HG03342 (cell line): ENCODE data around the gene GABBR1.

Experiments used
- ATAC-seq: cut with Tn5 transposase; IDR thresholded peaks from one replicate; pipeline ENCODE4 v1.9.1; 2021; ENCODE audit warnings: mild to moderate bottlenecking, moderate library complexity; ENCODE audit not compliant: unreplicated experiment

Gene GABBR1

GRCh38 chr6:29625337-29625930 is 7.5 kb downstream of the GABBR1 start:
- no peak for ATAC-seq

- no peak for ATAC-seq
Observed at GRCh38 chr6:29624520-29624961, 8.4 kb downstream of the GABBR1 start.

- no peak for ATAC-seq
Observed at GRCh38 chr6:29620630-29621029, 12.4 kb downstream of the GABBR1 start.

- ATAC-seq: no peak
Observed at GRCh38 chr6:29619578-29620160, 13.3 kb downstream of the GABBR1 start.

- ATAC-seq: no peak
Observed at GRCh38 chr6:29617782-29618554, 15.0 kb downstream of the GABBR1 start.

- no peak for ATAC-seq
Observed at GRCh38 chr6:29611426-29611825, 21.6 kb downstream of the GABBR1 start.

GRCh38 chr6:29610540-29610939 is 22.4 kb downstream of the GABBR1 start:
- ATAC-seq: no peak

- ATAC-seq: no peak
Observed at GRCh38 chr6:29608131-29608530, 24.9 kb downstream of the GABBR1 start.

GRCh38 chr6:29603930-29604329 is 29.1 kb downstream of the GABBR1 start:
- ATAC-seq: no peak

- ATAC-seq: no peak
Observed at GRCh38 chr6:29603456-29603855, 29.5 kb downstream of the GABBR1 start.

- no peak for ATAC-seq
Observed at GRCh38 chr6:29602564-29603361, 30.2 kb downstream of the GABBR1 start.

- ATAC-seq: no peak
Observed at GRCh38 chr6:29598172-29598747, 34.7 kb downstream of the GABBR1 start.

- ATAC-seq: no peak
Observed at GRCh38 chr6:29597184-29597583, 35.8 kb downstream of the GABBR1 start.

- no peak for ATAC-seq
Observed at GRCh38 chr6:29596381-29596900, 36.5 kb downstream of the GABBR1 start.

GRCh38 chr6:29593199-29593855 is 39.7 kb downstream of the GABBR1 start:
- ATAC-seq: no peak

- no peak for ATAC-seq
Observed at GRCh38 chr6:29591677-29592076, 41.3 kb downstream of the GABBR1 start.

GRCh38 chr6:29590218-29590808 is 42.7 kb downstream of the GABBR1 start:
- no peak for ATAC-seq

GRCh38 chr6:29589423-29590048 is 43.4 kb downstream of the GABBR1 start:
- ATAC-seq: no peak

GRCh38 chr6:29584821-29585220 is 48.2 kb downstream of the GABBR1 start, which contains the start of gene OR2H2:
TSS of gene OR2H2 (plus strand) at chr6:29585121. CDS start at chr6:29587945, 2,824 bp downstream.
- no peak for ATAC-seq
